Activated B cell treated with CpG ODN at 0.5 μM for 24 hours (primary cell): ENCODE measurements around the gene TMUB1. TPM values are rescaled to one million over a fixed set of nuclear protein-coding genes. Genes with fewer than 3 reads are reported as not detected.

Experiments
- ATAC-seq: fragments of 200-7000 bp; cut with Tn5 transposase; one replicate; pipeline ENCODE4 v1.10.0; 2021; ENCODE audit warnings: low read depth, mild to moderate bottlenecking, moderate library complexity
- CTCF ChIA-PET: fragments of 350-600 bp; sonication (Branson Sonifier 250); formaldehyde crosslinking; loops from one replicate; lab custom pipeline; 2021; ENCODE audit warnings: antibody characterized with exemption; lab: Charles Lee
- POLR2A ChIA-PET: fragments of 350-600 bp; sonication (Branson Sonifier 250); formaldehyde crosslinking; loops from one replicate; lab custom pipeline; 2021; ENCODE audit warnings: antibody characterized with exemption; lab: Charles Lee
- DNase-seq: peaks from one replicate; pipeline ENCODE4 v3.0.0; 2022
- H3K27ac Mint-ChIP-seq: one replicate; pipeline ENCODE4 v1.8.0; 2020; ENCODE audit warnings: mixed read lengths
- H3K27me3 Mint-ChIP-seq: one replicate; pipeline ENCODE4 v1.8.0; 2021; ENCODE audit warnings: mixed read lengths
- H3K36me3 Mint-ChIP-seq: one replicate; pipeline ENCODE4 v1.8.0; 2021; ENCODE audit warnings: low read depth, mixed read lengths
- H3K4me1 Mint-ChIP-seq: one replicate; pipeline ENCODE4 v1.8.0; 2021; ENCODE audit warnings: mixed read lengths
- H3K4me3 Mint-ChIP-seq: one replicate; pipeline ENCODE4 v1.8.0; 2020; ENCODE audit warnings: mild to moderate bottlenecking, mixed read lengths
- H3K9me3 Mint-ChIP-seq: one replicate; pipeline ENCODE4 v1.8.0; 2020; ENCODE audit warnings: mixed read lengths
- CTCF ChIP-seq: fragments of 200-600 bp; IDR thresholded peaks from one replicate; pipeline ENCODE4 v1.8.0; 2022; ENCODE audit warnings: antibody characterized with exemption, mild to moderate bottlenecking
- intact Hi-C: fragments of 100-400 bp; cut with micrococcal nuclease; formaldehyde crosslinking; loops from one replicate; pipeline ENCODE4 v1.15.1; 2024
- total RNA-seq: library from RNA; stranded (reverse); gene quantifications from 2 replicates; pipeline ENCODE4 v1.2.3, GENCODE V29; 2022

The TMUB1 gene
- total RNA-seq, 1 donor from 2014 or later, result 40.5 TPM

- peaks cover 3% of the 10 kb centered on the region for H3K4me1 Mint-ChIP-seq
- no peak for ATAC-seq
- no peak overlapping the region for H3K4me3 Mint-ChIP-seq
- peaks cover 4% of the 10 kb centered on the region for H3K27me3 Mint-ChIP-seq
- DNase-seq, result no peak
- ChIA-PET CTCF (no interaction called here), POLR2A (interaction anchor here (0.6 kb wide), 1 partner anchor 165 kb away, joined by 4 read pairs; no protein-coding TSS in a partner anchor)
- H3K36me3 Mint-ChIP-seq, result no peaks in the 10 kb centered on the region
- H3K27ac Mint-ChIP-seq, result no peak overlapping the region
- TF ChIP-seq CTCF, result no peak
- intact Hi-C loops, result no loop called here
- no peaks in the 10 kb centered on the region for H3K9me3 Mint-ChIP-seq
Observed at GRCh38 chr7:151126491-151127137, 43.3 kb upstream of the TMUB1 start.

- ATAC-seq (no peak), DNase-seq (no peak)
- no peak overlapping the region for H3K4me3 Mint-ChIP-seq
- H3K9me3 Mint-ChIP-seq, result no peaks in the 10 kb centered on the region
- CTCF ChIA-PET, result no interaction called here
- H3K4me1 Mint-ChIP-seq, result peaks cover 3% of the 10 kb centered on the region
- H3K27ac Mint-ChIP-seq, result no peak overlapping the region
- TF ChIP-seq CTCF, result no peak
- peaks cover 4% of the 10 kb centered on the region for H3K27me3 Mint-ChIP-seq
- peaks cover 2% of the 10 kb centered on the region for H3K36me3 Mint-ChIP-seq
- intact Hi-C loops, result no loop called here
- POLR2A ChIA-PET, result no interaction called here
Observed at GRCh38 chr7:151125846-151126481, 42.7 kb upstream of the TMUB1 start.

DNA sequence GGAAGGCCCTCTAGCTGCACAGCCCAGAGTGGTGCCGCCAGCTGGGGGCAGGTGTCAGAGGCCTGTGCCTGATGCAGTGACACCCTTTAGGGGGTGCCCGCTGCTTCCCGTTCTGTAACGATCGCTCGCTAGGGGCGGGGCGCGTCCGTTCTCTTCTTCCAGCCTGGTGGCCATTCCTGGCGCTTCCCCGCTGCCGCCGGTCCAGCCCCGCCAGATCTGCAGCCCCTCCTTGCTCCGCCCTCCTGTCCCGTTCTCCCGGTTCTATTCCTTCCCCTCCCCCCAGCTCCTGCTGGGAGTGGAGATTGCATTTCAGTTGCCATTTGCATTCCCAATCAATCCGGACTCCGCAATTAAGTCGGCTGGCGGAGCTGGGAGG, 42.2 kb upstream of the TMUB1 start:
- Mint-ChIP-seq H3K27me3 (peaks cover 4% of the 10 kb centered on the region), H3K9me3 (no peaks in the 10 kb centered on the region), H3K36me3 (peaks cover 2% of the 10 kb centered on the region), H3K27ac (no peak overlapping the region), H3K4me3 (no peak overlapping the region), H3K4me1 (peaks cover 3% of the 10 kb centered on the region)
- ATAC-seq, result no peak
- no peak for TF ChIP-seq CTCF
- POLR2A ChIA-PET, result no interaction called here
- CTCF ChIA-PET, result interaction anchor here (1.1 kb wide), 1 partner anchor 16 kb away, joined by 3 read pairs; no protein-coding TSS in a partner anchor
- DNase-seq, result no peak
- intact Hi-C loops, result no loop called here

DNA sequence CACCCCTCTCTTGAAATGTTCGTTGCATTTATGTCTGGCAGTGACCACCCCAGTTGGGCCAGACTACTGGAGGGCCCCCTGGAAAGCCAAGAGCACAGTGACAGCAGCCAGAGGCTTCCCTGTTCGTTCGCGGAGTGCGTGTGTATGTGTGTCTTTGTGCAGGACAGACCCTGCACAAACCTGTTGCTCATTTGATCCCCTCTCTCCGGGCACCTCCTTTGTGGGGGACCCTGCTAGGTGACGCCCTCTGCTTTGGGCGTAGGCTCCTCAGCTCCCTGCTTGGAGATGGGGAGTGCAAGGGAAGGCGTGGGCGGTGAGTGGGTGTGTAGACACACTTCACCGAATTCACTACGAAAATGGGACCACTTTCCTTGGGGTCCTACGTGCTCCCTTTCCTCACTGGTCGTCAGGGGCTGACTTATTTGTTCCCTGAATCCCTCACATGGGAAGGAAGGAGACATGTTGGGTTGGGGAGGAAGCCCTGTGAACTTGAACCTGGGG, 41.7 kb upstream of the TMUB1 start:
- Mint-ChIP-seq H3K9me3 (no peaks in the 10 kb centered on the region), H3K27me3 (peaks cover 4% of the 10 kb centered on the region), H3K36me3 (peaks cover 2% of the 10 kb centered on the region), H3K4me1 (peaks cover 3% of the 10 kb centered on the region), H3K4me3 (no peak overlapping the region), H3K27ac (no peak overlapping the region)
- DNase-seq (no peak), ATAC-seq (no peak)
- ChIA-PET POLR2A (no interaction called here), CTCF (interaction anchor here (0.8 to 1.4 kb wide), 6 partner anchors 9 to 174 kb away, joined by 3 to 12 read pairs (median 5); no protein-coding TSS in a partner anchor)
- no peak for TF ChIP-seq CTCF
- intact Hi-C loops, result loop anchor here (1.0 kb wide), 4 partner anchors 43 to 178 kb away; no protein-coding TSS in a partner anchor

DNA sequence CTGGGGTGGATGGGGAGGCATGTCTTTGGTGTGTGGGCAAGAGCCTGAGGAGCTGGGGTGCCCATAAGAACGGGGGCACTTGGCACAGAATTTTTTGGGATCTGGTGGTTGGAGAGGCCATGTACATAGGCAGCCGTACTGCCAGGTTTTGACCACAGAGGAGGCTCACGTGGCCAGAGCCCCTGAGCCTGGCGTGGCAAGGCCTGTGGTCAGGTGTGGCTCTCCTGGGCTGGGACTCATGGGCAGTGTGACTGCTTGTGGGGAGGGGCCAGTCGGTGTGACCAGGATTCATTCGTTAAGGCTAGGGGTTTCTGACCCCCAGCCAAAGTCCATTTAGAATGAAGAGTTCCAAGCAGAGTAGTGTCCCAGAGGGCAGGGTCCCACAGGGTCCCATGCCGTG, 41.2 kb upstream of the TMUB1 start:
- intact Hi-C loops, result loop anchor here (1.0 kb wide), 4 partner anchors 44 to 179 kb away; no protein-coding TSS in a partner anchor
- DNase-seq, result no peak
- peaks cover 3% of the 10 kb centered on the region for H3K4me1 Mint-ChIP-seq
- ChIA-PET CTCF (interaction anchor here (0.8 to 1.6 kb wide), 15 partner anchors 9 to 180 kb away, joined by 3 to 16 read pairs (median 4); no protein-coding TSS in a partner anchor), POLR2A (interaction anchor here (0.6 kb wide), 1 partner anchor 180 kb away, joined by 5 read pairs; no protein-coding TSS in a partner anchor)
- peaks cover 2% of the 10 kb centered on the region for H3K36me3 Mint-ChIP-seq
- H3K4me3 Mint-ChIP-seq, result no peak overlapping the region
- H3K9me3 Mint-ChIP-seq, result no peaks in the 10 kb centered on the region
- H3K27me3 Mint-ChIP-seq, result peaks cover 4% of the 10 kb centered on the region
- H3K27ac Mint-ChIP-seq, result no peak overlapping the region
- TF ChIP-seq CTCF, result no peak
- no peak for ATAC-seq
